ENCODE data around the gene SRRM2.

SRRM2 gene

DNA sequence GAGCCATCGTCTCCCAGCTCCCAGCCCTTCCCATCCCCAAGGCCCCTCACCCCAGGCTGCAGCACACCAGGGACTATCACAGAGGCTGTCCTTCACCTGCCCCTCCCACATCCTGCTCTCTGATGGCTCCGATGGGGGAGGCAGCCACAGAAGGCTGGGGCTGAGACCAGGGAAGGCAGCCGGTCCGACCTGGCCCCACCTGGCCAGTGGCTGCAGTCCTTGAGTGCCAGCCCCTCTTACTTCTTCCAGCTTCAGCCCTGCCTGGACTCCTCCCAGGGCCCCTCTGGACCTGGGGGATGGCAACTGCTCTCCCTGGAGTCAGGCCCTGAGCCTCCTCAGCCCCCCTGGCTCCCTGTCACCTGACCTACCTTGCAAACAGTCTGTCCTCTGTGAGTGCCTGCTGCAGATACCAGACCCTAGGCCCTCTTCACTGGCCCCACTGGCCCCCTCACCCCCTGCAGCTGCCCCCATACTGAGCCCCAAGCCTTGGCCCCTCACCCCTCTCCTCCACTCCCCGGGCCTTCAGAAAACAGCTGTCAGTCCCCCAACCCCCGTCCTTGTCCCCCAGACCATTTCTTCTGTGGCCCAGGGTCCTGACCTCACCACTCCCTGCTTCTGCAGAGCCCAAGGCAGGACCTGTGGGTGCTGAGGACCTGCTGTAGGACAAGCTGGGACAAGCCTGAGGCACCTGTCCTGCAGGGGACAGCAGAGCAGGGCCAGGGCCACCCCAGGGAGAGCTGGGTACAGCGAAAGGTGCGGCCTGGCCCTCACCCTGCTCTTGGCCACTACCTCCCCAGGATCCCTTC, 12.6 kb upstream of the SRRM2 start:
- no peak for DNase-seq (ENCODE audit: low spot score)

DNA sequence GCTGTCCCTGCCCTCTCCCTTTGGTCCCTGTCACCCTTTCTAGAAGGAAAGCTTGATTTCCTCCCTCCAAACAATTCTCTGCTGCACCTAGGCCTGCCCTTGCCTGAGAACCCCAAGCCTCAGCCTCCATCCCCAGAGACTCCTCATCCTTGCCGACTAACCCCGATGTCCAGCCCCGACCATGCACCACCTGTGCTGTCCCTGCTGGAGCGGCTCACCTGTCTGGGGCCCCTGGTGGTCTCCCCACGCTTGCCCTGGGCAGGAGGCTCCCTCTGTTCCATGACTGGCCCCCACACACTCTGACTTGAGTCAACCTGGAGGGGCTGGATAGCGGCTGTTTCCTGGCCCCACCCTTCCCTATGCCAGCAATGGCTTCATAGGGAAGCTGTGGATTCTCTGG, 12.0 kb upstream of the SRRM2 start:
- no peak for DNase-seq (ENCODE audit: low spot score)

DNA sequence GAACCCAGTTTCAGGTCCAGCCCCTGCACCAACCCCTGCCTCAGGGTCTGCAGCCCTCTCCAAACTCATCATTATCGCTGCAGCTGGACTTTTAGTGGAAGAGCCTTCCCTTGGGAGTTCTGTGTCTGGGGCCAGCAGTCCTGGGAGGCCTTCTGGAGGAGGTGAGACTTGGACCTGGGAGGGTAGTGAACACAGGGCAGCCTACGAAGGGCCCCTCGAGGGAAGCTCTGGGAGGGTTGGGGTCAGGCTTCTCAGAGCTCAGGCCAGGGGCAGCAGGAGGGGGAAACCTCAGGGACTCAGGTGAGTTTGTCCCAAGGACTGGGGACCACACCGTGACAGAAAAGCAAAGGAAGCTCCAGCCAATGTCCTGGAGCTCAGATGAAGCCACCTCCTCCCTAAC, 11.3 kb upstream of the SRRM2 start:
- no peak for DNase-seq (ENCODE audit: low spot score)

GRCh38 chr16:2742323-2743006, 10.0 kb upstream of the SRRM2 start:
- DNase-seq (ENCODE audit: low spot score): no peak

GRCh38 chr16:2743007-2743810, 9.2 kb upstream of the SRRM2 start:
- no peak for DNase-seq (ENCODE audit: low spot score)

DNA sequence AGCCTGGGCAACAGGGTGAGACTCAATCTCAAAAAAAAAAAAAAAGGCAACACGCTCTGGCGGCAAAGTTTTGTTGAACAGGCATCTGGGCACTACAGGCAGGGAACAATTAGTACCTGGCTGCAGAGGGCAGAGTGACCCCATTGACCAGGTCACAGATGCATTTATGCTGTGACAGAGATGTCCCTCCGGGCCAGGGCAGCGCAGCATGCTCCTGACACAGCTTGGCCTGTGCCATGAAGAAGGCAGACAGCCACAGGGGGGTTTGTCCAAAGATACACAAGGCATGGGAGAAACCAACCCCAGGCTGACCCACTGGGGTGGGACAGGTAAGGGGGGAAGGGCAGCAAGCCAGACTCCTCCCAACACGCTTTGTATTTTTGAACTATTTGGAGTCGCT, 7.7 kb upstream of the SRRM2 start:
- DNase-seq (ENCODE audit: low spot score): no peak

DNA sequence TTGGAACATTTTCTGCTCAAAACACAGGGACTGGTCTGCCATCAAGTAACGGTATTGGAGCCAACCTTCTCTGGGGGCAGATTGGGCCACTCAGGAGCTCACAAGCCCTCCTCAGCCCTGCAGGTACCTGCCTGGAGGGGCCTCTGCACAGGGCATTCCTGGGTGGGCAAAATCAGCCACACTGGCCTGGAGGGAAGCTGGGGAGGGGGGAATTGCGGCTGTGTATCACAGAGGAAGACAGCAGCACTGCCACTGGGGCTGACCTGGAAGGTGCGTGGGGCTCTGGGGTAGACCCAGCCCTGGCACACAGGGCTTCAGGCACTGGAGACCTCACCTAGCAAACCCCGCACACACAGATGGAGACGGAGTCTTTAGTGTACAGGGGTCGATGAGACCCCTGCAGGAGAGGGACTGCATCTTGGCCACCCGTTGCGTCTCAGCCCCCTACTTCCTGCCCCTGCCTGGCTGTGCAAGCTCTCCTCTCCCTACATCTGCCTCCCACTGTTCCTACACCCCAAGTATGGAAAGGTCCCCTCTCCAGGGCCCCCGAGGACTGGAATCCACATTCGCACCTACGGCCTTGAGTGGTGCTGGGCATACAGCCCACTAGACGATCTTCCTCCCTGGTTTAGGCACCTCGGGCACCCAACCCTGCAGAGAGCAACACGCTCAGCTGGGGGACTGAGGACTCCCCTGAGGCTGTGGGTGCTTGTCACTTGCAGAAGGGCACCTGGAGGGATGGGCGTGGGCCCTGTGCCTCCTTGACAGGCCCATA, 7.1 kb upstream of the SRRM2 start:
- DNase-seq (ENCODE audit: low spot score): no peak

DNA sequence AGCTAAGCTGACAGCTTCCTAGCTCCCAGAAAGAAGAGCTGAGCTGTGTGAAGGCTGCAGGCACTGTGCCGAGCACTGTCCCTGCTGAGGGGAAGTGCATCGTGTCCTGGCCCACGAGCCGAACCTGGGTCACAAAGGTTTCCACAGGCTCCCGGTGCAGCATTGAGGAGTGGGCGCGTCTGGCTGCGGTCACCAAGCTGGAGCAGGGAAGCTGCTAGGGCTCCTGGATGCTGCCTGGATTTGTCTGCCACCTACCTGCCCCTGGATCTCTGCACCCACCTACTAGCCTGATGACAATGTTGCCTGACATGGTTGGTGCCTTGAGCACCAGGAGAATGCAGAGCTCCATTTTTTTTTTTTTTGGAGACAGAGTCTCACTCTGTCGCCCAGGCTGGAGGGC, 6.5 kb upstream of the SRRM2 start:
- no peak for DNase-seq (ENCODE audit: low spot score)

GRCh38 chr16:2748757-2749455, 3.5 kb upstream of the SRRM2 start:
- no peak for DNase-seq (ENCODE audit: low spot score)

GRCh38 chr16:2749476-2749875, 3.0 kb upstream of the SRRM2 start:
- DNase-seq (ENCODE audit: low spot score): no peak

- DNase-seq (ENCODE audit: low spot score): no peak
Observed at GRCh38 chr16:2749936-2750335, 2.5 kb upstream of the SRRM2 start.

GRCh38 chr16:2751577-2752034, 832 bp upstream of the SRRM2 start:
- no peak for DNase-seq (ENCODE audit: low spot score)

DNA sequence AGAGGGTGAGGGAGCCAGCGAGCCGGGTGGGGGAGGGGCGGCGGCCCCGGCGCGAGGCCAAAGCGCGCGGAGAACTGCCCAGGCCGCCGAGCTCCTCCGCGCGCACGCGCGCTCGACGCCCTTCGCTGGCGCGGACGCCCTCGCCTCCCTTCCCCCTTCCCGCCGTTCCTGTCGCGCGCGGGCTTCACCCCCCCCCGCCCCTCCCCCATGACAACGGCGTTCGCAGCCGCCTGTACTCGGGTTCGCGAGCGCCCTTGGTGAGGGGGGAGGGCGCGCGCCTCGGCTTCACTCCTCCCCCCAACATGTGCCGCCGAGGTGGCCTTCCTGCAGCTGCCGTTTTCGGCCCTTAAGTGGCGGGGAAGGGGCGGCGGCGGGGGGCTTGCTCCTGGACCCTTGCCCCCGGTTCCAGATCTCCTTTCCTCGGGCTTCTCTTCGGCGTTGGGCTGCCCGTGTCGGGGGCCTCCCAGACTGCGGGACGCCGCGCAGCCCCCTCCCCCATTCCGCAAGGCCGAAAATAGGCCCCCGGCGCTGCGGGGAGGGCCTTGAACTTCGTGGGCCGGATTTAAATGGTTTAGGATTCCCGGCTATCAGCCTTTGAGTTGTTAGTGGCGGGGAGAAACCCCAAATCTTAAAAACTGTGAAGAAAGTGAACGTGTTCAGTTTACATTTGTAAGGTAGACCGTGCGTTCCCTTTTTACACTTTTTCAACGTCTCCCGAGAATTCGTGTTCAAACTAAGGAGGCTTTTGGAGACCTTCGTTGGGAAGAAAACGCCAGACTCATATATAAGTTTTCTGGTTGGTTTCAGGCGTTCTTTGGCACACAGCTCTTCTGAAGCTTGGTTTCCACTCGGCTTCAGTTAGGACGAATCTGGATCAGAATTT, 653 bp downstream of the SRRM2 start:
- peak; percentile 43 for DNase-seq (ENCODE audit: low spot score)

DNA sequence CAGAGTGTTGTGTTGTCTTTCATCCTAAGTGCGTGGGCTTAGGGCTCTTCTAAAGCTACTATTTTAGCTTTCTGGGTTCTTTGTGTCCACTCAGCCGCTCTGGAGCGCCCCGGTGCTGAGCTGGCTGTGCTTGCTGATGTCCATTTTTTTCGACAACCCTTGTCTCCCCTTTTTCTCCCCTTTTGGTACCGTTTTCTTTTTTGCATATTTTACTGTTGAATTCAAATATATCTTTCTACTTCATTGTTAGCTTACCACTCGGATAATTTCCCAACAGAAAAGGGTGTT, 1.2 kb downstream of the SRRM2 start:
- DNase-seq (ENCODE audit: low spot score): no peak

GRCh38 chr16:2755158-2755557, 2.7 kb downstream of the SRRM2 start:
- no peak for DNase-seq (ENCODE audit: low spot score)

DNA sequence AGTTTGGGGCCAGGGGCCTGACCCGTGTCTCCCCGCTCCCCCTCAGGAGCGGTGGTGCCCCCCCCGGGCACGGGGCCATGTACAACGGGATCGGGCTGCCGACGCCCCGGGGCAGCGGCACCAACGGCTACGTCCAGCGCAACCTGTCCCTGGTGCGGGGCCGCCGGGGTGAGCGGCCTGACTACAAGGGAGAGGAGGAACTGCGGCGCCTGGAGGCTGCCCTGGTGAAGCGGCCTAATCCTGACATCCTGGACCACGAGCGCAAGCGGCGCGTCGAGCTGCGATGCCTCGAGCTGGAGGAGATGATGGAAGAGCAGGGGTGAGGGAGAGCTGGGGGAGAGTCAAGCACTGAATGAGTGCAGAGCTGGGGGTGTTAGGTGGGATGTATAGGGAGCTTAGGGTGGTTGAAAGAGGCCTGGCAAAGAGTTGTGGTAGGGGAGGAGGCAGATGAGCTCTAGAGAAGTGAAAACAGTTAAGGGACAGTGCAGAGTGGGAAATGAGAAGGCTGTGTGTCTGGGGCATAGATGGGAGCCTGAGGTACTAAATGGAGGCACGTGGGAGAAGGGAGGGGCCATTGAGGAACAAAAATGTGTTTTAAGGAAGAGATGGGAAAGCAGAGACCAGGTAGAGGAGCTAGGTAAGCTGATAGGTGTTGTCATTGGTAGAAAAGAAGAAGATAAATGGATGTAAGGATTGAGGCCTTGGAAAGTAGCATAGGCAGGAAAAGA, 4.0 kb downstream of the SRRM2 start:
- DNase-seq (ENCODE audit: low spot score): no peak

DNA sequence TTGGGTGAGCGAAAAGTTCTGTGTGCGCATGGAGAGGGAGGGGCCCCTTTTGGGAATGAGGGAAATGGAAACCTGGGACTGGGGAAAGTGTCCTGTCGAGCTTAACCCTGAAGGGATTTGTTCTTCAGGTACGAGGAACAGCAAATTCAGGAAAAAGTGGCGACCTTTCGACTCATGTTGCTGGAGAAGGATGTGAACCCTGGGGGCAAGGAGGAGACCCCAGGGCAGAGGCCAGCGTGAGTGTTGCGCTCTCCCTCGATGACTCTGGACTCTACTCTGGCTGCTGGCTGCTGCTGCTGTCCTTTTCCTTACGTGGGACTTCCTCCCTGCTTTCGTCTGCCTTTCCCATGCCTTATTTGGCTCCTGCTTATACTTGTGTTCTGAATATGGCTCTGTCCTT, 4.9 kb downstream of the SRRM2 start:
- DNase-seq (ENCODE audit: low spot score): no peak

- DNase-seq (ENCODE audit: low spot score): no peak
Observed at GRCh38 chr16:2761472-2761871, 9.0 kb downstream of the SRRM2 start.

GRCh38 chr16:2761886-2762583, 9.6 kb downstream of the SRRM2 start:
- no peak for DNase-seq (ENCODE audit: low spot score)

All from CD4-positive, alpha-beta T cell treated with Interleukin-15 for 4 hours (primary cell).